H1 (cell line): ENCODE measurements around the gene RGL1. TPM values are rescaled to one million over a fixed set of nuclear protein-coding genes. Genes with fewer than 3 reads are reported as not detected.

Source experiments
- CTCF ChIA-PET: fragments of 300-600 bp; sonication (Branson Sonifier 250); formaldehyde crosslinking; loops from one replicate; lab custom pipeline; 2021; ENCODE audit not compliant: partially characterized antibody; lab: Charles Lee
- POLR2A ChIA-PET: fragments of 300-600 bp; sonication (Branson Sonifier 250); formaldehyde crosslinking; loops from one replicate; lab custom pipeline; 2021; ENCODE audit warnings: inconsistent platforms; ENCODE audit not compliant: partially characterized antibody; lab: Charles Lee
- DNase-seq, 2 experiments: peaks; one replicate each; pipeline versions ENCODE4 v3.0.0 to v3.0.0-alpha.2; 2010 to 2022; ENCODE audit warnings: low spot score in 2 of 2, low read depth in 1 of 2, mixed read lengths in 1 of 2
- FAIRE-seq: peaks from 2 replicates; lab custom pipeline; 2011; peaks lifted over from hg19 to GRCh38; lab: Jason Lieb, UNC
- H2AFZ ChIP-seq: 2 replicates; pipeline ENCODE4 v1.8.1; 2012; ENCODE audit warnings: low read length, inconsistent platforms
- H2AK5ac ChIP-seq: 2 replicates; pipeline ENCODE4 v1.6.1; 2013; ENCODE audit warnings: low read depth, low read length
- H2BK120ac ChIP-seq: replicated peaks from 2 replicates; pipeline ENCODE3; 2013; ENCODE audit warnings: low read depth, low read length, inconsistent platforms
- H2BK12ac ChIP-seq: 2 replicates; pipeline ENCODE4 v1.6.1; 2013; ENCODE audit warnings: low read depth, low read length
- H2BK15ac ChIP-seq: 2 replicates; pipeline ENCODE4 v1.6.1; 2013; ENCODE audit warnings: low read length
- H2BK20ac ChIP-seq: 2 replicates; pipeline ENCODE4 v1.6.1; 2013; ENCODE audit warnings: low read length
- H2BK5ac ChIP-seq: 2 replicates; pipeline ENCODE4 v1.6.1; 2013; ENCODE audit warnings: low read depth, low read length
- H3K14ac ChIP-seq: 2 replicates; pipeline ENCODE4 v1.6.1; 2013; ENCODE audit warnings: inconsistent platforms; ENCODE audit not compliant: insufficient read length
- H3K18ac ChIP-seq: 2 replicates; pipeline ENCODE4 v1.6.1; 2013; ENCODE audit warnings: low read length; ENCODE audit errors: extremely low read depth
- H3K23ac ChIP-seq: 2 replicates; pipeline ENCODE4 v1.6.1; 2013; ENCODE audit warnings: inconsistent platforms; ENCODE audit not compliant: insufficient read length
- H3K23me2 ChIP-seq: 2 replicates; pipeline ENCODE4 v1.6.1; 2013; ENCODE audit warnings: low read depth, low read length
- H3K27ac ChIP-seq: 2 replicates; pipeline ENCODE4 v1.6.1; 2011; ENCODE audit warnings: low read depth, low read length, inconsistent platforms
- H3K27me3 ChIP-seq, 4 experiments: replicated peaks in 1 of 4; 1 replicate in 1 of 4; 2 replicates in 3 of 4; pipeline versions ENCODE4 v1.6.1 to v1.8.1; 2011 to 2013; ENCODE audit warnings: low read length in 3 of 4, mild to moderate bottlenecking in 3 of 4, inconsistent platforms in 2 of 4, mixed read lengths in 2 of 4, moderate library complexity in 1 of 4; ENCODE audit not compliant: control insufficient read depth in 3 of 4, insufficient read depth in 3 of 4; ENCODE audit errors: extremely low read depth in 1 of 4
- H3K36me3 ChIP-seq, 4 experiments: 2 replicates each; pipeline versions ENCODE4 v1.6.1 to v1.8.1; 2011 to 2013; ENCODE audit warnings: mild to moderate bottlenecking in 4 of 4, low read length in 3 of 4, moderate library complexity in 2 of 4, control low read depth in 1 of 4, inconsistent platforms in 1 of 4; ENCODE audit not compliant: insufficient read depth in 4 of 4, control insufficient read depth in 2 of 4
- H3K4ac ChIP-seq: replicated peaks from 2 replicates; pipeline ENCODE3; 2013; ENCODE audit warnings: low read length, low read depth, mixed read lengths, inconsistent platforms; ENCODE audit not compliant: insufficient read length
- H3K4me1 ChIP-seq, 4 experiments: replicated peaks in 1 of 4; 1 replicate in 1 of 4; 2 replicates in 3 of 4; pipeline versions ENCODE4 v1.6.1 to v1.8.1; 2011 to 2013; ENCODE audit warnings: low read length in 3 of 4, inconsistent platforms in 2 of 4, mixed read lengths in 1 of 4; ENCODE audit not compliant: insufficient read depth in 4 of 4, control insufficient read depth in 3 of 4
- H3K4me2 ChIP-seq, 2 experiments: 2 replicates each; pipeline versions ENCODE4 v1.6.1 to v1.8.1; 2011 to 2013; ENCODE audit warnings: low read depth in 2 of 2, low read length in 2 of 2, control low read depth in 1 of 2, inconsistent platforms in 1 of 2, mild to moderate bottlenecking in 1 of 2; ENCODE audit not compliant: insufficient read depth in 1 of 2
- H3K4me3 ChIP-seq, 4 experiments: fragments of 200-600, 300-600 bp in 1 of 4; sonication (generic), shearing (Covaris generic), sonication (Bioruptor Twin) in 1 of 4; 2 replicates each; pipeline versions ENCODE4 v1.5.1 to v1.8.1; 2011 to 2016; ENCODE audit warnings: low read length in 4 of 4, low read depth in 3 of 4, control low read depth in 2 of 4, inconsistent platforms in 2 of 4, mild to moderate bottlenecking in 2 of 4, mixed read lengths in 1 of 4, moderate library complexity in 1 of 4; ENCODE audit not compliant: insufficient read depth in 2 of 4; ENCODE audit errors: extremely low read depth in 1 of 4
- H3K56ac ChIP-seq: replicated peaks from 2 replicates; pipeline ENCODE3; 2013; ENCODE audit warnings: low read depth, mild to moderate bottlenecking, mixed read lengths, low read length, inconsistent platforms; ENCODE audit not compliant: insufficient read length
- H3K79me1 ChIP-seq: 2 replicates; pipeline ENCODE4 v1.6.1; 2013; ENCODE audit warnings: low read depth, low read length, control low read depth
- H3K79me2 ChIP-seq, 2 experiments: 2 replicates each; pipeline versions ENCODE4 v1.6.1 to v1.8.1; 2012 to 2013; ENCODE audit warnings: low read length in 2 of 2, mild to moderate bottlenecking in 2 of 2, inconsistent platforms in 1 of 2; ENCODE audit not compliant: insufficient read depth in 2 of 2, control insufficient read depth in 1 of 2
- H3K9ac ChIP-seq, 4 experiments: replicated peaks in 1 of 4; 1 replicate in 1 of 4; 2 replicates in 3 of 4; pipeline versions ENCODE4 v1.6.1 to v1.8.1; 2011 to 2013; ENCODE audit warnings: low read depth in 3 of 4, low read length in 3 of 4, control low read depth in 2 of 4, mild to moderate bottlenecking in 2 of 4, moderate library complexity in 2 of 4, inconsistent platforms in 1 of 4; ENCODE audit errors: extremely low read depth in 1 of 4
- H3K9me3 ChIP-seq, 2 experiments: 2 replicates each; pipeline versions ENCODE4 v1.6.1 to v1.8.1; 2012 to 2013; ENCODE audit warnings: mild to moderate bottlenecking in 2 of 2, moderate library complexity in 2 of 2, control low read depth in 1 of 2, inconsistent platforms in 1 of 2, low read depth in 1 of 2, low read length in 1 of 2, mixed read lengths in 1 of 2; ENCODE audit not compliant: insufficient read depth in 2 of 2
- H4K20me1 ChIP-seq, 2 experiments: replicated peaks in 1 of 2; 2 replicates each; pipeline versions ENCODE3 to v1.8.1; 2011 to 2013; ENCODE audit warnings: inconsistent platforms in 2 of 2, low read length in 2 of 2, mild to moderate bottlenecking in 1 of 2; ENCODE audit not compliant: insufficient read depth in 2 of 2, control insufficient read depth in 1 of 2
- H4K5ac ChIP-seq: 2 replicates; pipeline ENCODE4 v1.6.1; 2013; ENCODE audit warnings: low read length, low read depth, mixed read lengths, inconsistent platforms; ENCODE audit not compliant: insufficient read length
- H4K8ac ChIP-seq: 2 replicates; pipeline ENCODE4 v1.8.0; 2013; ENCODE audit warnings: mild to moderate bottlenecking, moderate library complexity, low read length, inconsistent platforms; ENCODE audit not compliant: insufficient read depth; ENCODE audit errors: extremely low read depth
- H4K91ac ChIP-seq: replicated peaks from 2 replicates; pipeline ENCODE3; 2013; ENCODE audit warnings: low read length, mixed read lengths, inconsistent platforms; ENCODE audit not compliant: insufficient read length
- ASH2L ChIP-seq: fragments of 200-600, 300-600 bp; sonication (generic); IDR thresholded peaks from one replicate; pipeline ENCODE4 v1.7.1; 2017; ENCODE audit warnings: low read length
- BRCA1 ChIP-seq: IDR thresholded peaks from 2 replicates; pipeline ENCODE4 v1.6.1; 2012; ENCODE audit warnings: low read depth, low read length, improper control_type of control experiment
- CEBPB ChIP-seq: IDR thresholded peaks from 2 replicates; pipeline ENCODE4 v1.6.1; 2012; ENCODE audit warnings: low read depth, low read length
- EZH2 ChIP-seq: fragments of 200-600 bp; sonication (generic); IDR thresholded peaks from 2 replicates; pipeline ENCODE4 v1.7.1; 2012; ENCODE audit warnings: low read depth, mild to moderate bottlenecking, moderate library complexity, low read length, inconsistent platforms; ENCODE audit not compliant: severe bottlenecking
- HDAC2 ChIP-seq, 2 experiments: fragments of 300-600 bp in 1 of 2; sonication (generic) in 1 of 2; IDR thresholded peaks; 2 replicates each; pipeline ENCODE4 v1.6.1; 2011 to 2012; ENCODE audit warnings: low read depth in 2 of 2, low read length in 2 of 2, mild to moderate bottlenecking in 2 of 2, moderate library complexity in 2 of 2, borderline replicate concordance in 1 of 2, inconsistent platforms in 1 of 2
- KDM1A ChIP-seq: fragments of 200-600, 300-600 bp; sonication (generic); IDR thresholded peaks from 2 replicates; pipeline ENCODE4 v1.7.1; 2016; ENCODE audit warnings: mild to moderate bottlenecking, low read length, borderline replicate concordance
- POLR2A ChIP-seq, 2 experiments: IDR thresholded peaks; 1 replicate in 1 of 2; 2 replicates in 1 of 2; pipeline ENCODE4 v1.6.1; 2011; ENCODE audit warnings: low read depth in 2 of 2, low read length in 2 of 2, mild to moderate bottlenecking in 2 of 2; ENCODE audit errors: control extremely low read depth in 1 of 2
- RFX5 ChIP-seq: IDR thresholded peaks from 2 replicates; pipeline ENCODE4 v1.6.1; 2011; ENCODE audit warnings: low read depth, low read length, improper control_type of control experiment, borderline replicate concordance
- RXRA ChIP-seq: IDR thresholded peaks from 2 replicates; pipeline ENCODE4 v1.6.1; 2011; ENCODE audit warnings: low read depth, mild to moderate bottlenecking, low read length, moderate library complexity; ENCODE audit not compliant: insufficient read depth
- SAP30 ChIP-seq: fragments of 300-600 bp; sonication (generic); IDR thresholded peaks from 2 replicates; pipeline ENCODE4 v1.7.1; 2012; ENCODE audit warnings: low read length, moderate library complexity, mild to moderate bottlenecking, inconsistent platforms; ENCODE audit not compliant: insufficient read depth, insufficient replicate concordance
- TEAD4 ChIP-seq: IDR thresholded peaks from 2 replicates; pipeline ENCODE4 v1.6.1; 2012; ENCODE audit warnings: low read depth, low read length, inconsistent platforms, mixed read lengths
- WGBS, 2 experiments: shearing (Covaris generic) in 1 of 2; methylation state at CpG; one replicate each; pipeline versions ENCODE4 v1.1.6 to v1.1.7; 2013 to 2015; ENCODE audit warnings: low lambda C conversion rate in 2 of 2, mixed read lengths in 2 of 2, inconsistent platforms in 1 of 2, low coverage in 1 of 2, missing lambda C conversion rate in 1 of 2; ENCODE audit not compliant: insufficient replicate concordance in 2 of 2, insufficient coverage in 1 of 2, insufficient read length in 1 of 2; ENCODE audit errors: extremely low coverage in 1 of 2, missing lambda C conversion rate in 1 of 2; 5-methylcytosine and 5-hydroxymethylcytosine counted together
- polyA plus RNA-seq, 7 experiments: library from polyadenylated mRNA; depleted of rRNA in 3 of 7; stranded (reverse) in 5 of 7; unstranded in 2 of 7; fragments of >200 nt in 5 of 7; fragments of 200-250 nt in 2 of 7; gene quantifications; 1 replicate in 5 of 7; 2 replicates in 1 of 7; 4 replicates in 1 of 7; pipeline versions ENCODE4 v1.2.1 to v1.2.3, GENCODE V29; 2011 to 2013; ENCODE audit warnings: missing spikeins in 2 of 7, mixed read lengths in 2 of 7
- total RNA-seq: library from RNA; stranded (reverse); fragmentation: NEBNext Ultra II Directional; extraction: Animal tissue kit (Norgen Biotek cat#: 25700); gene quantifications from 2 replicates; pipeline ENCODE4 v1.2.1, GENCODE V29; 2021
- TF ChIP-seq, protein P1 (sequence below): IDR thresholded peaks from 2 replicates; pipeline ENCODE4 v1.6.1; 2012; ENCODE audit warnings: low read length, inconsistent platforms

Gene RGL1
- total and polyA plus RNA-seq, 2 of the 8 experiments (the other 6 are each of a cell fraction or from before 2014, with no cell fraction given) = 0.98 to 2.4 TPM

DNA sequence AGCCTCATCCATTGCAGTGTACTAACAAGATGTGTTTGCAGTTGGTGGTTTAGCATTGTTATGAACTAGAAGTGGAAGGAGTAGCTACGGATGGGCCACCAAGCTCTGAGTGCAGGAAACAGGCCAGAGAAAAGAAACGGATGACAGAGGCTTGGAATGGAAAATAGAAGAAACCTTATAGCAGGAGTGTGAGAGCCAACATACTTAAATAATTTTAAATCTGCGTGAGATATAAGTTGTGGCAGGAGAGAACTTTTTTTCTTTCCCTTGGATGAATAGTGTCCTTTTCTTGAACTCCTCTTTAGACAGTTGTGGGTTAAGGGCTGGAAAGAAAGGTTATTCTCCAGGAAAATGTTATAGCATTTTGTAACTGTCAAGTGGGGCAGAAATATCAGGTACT, 54.2 kb downstream of the RGL1 start:
- no peak overlapping the region for H4K8ac ChIP-seq
- H4K20me1 ChIP-seq = no peaks in the 10 kb centered on the region
- ChIA-PET CTCF (no interaction called here), POLR2A (interaction anchor here (1.4 kb wide), 1 partner anchor 11 kb away, joined by 4 read pairs; no protein-coding TSS in a partner anchor)
- H3K4me3 ChIP-seq = no peak overlapping the region
- H2BK5ac ChIP-seq = no peak overlapping the region
- no peak overlapping the region for H3K18ac ChIP-seq
- H3K4ac ChIP-seq = no peak overlapping the region
- no peak overlapping the region for H4K5ac ChIP-seq
- H3K9ac ChIP-seq = no peak overlapping the region
- no peak overlapping the region for H3K4me2 ChIP-seq
- WGBS, 2 experiments = 90% methylated on average over 3 of the region's 3 CpGs; no CpG with 5 or more reads in 1 of the 2 experiments
- H2BK120ac ChIP-seq = no peak overlapping the region
- H3K9me3 ChIP-seq = no peaks in the 10 kb centered on the region
- no peak overlapping the region for H2AFZ ChIP-seq
- no peaks in the 10 kb centered on the region for H3K36me3 ChIP-seq
- H4K91ac ChIP-seq = no peak overlapping the region
- no peak overlapping the region for H2AK5ac ChIP-seq
- no peak overlapping the region for H3K56ac ChIP-seq
- H2BK20ac ChIP-seq = no peak overlapping the region
- H3K23ac ChIP-seq = no peak overlapping the region
- no peaks in the 10 kb centered on the region for H3K27me3 ChIP-seq
- H3K27ac ChIP-seq = no peak overlapping the region
- no peak for TF ChIP-seq TEAD4
- TF ChIP-seq ASH2L = no peak
- no peak for TF ChIP-seq KDM1A
- TF ChIP-seq, protein P1, sequence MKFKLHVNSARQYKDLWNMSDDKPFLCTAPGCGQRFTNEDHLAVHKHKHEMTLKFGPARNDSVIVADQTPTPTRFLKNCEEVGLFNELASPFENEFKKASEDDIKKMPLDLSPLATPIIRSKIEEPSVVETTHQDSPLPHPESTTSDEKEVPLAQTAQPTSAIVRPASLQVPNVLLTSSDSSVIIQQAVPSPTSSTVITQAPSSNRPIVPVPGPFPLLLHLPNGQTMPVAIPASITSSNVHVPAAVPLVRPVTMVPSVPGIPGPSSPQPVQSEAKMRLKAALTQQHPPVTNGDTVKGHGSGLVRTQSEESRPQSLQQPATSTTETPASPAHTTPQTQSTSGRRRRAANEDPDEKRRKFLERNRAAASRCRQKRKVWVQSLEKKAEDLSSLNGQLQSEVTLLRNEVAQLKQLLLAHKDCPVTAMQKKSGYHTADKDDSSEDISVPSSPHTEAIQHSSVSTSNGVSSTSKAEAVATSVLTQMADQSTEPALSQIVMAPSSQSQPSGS = no peak
- no peak for TF ChIP-seq POLR2A (IDR thresholded peaks at IDR 0.05; ENCODE audit: control extremely low read depth in 1 of 2, low read depth in 2 of 2, low read length in 2 of 2)
- no peak for TF ChIP-seq RXRA
- no peak for TF ChIP-seq RFX5
- TF ChIP-seq EZH2 = no peak
- TF ChIP-seq CEBPB = no peak
- no peak for TF ChIP-seq BRCA1
- TF ChIP-seq SAP30 = no peak
- no peak for TF ChIP-seq HDAC2 (IDR thresholded peaks at IDR 0.05; ENCODE audit: borderline replicate concordance in 1 of 2, low read depth in 2 of 2, low read length in 2 of 2)
- no peaks in the 10 kb centered on the region for H3K79me1 ChIP-seq
- H2BK15ac ChIP-seq = no peak overlapping the region
- no peaks in the 10 kb centered on the region for H3K23me2 ChIP-seq
- DNase-seq (no peak), FAIRE-seq (no peak)
- no peaks in the 10 kb centered on the region for H3K79me2 ChIP-seq
- H3K14ac ChIP-seq = no peak overlapping the region
- no peak overlapping the region for H2BK12ac ChIP-seq
- H3K4me1 ChIP-seq = peaks cover 0 to 2% (median 0%) of the 10 kb centered on the region in 4 experiments; a peak in 2 of 7 replicates
